ENCODE results near the gene TRPM2. TPM values are rescaled to one million over a fixed set of nuclear protein-coding genes. Genes with fewer than 3 reads are reported as not detected.

TRPM2 gene
- total and polyA plus RNA-seq, 10 of the 15 experiments (the other 5 are each of a cell fraction or from before 2014, with no cell fraction given): 0.03 to 9.1 (median 2.6) TPM

DNA sequence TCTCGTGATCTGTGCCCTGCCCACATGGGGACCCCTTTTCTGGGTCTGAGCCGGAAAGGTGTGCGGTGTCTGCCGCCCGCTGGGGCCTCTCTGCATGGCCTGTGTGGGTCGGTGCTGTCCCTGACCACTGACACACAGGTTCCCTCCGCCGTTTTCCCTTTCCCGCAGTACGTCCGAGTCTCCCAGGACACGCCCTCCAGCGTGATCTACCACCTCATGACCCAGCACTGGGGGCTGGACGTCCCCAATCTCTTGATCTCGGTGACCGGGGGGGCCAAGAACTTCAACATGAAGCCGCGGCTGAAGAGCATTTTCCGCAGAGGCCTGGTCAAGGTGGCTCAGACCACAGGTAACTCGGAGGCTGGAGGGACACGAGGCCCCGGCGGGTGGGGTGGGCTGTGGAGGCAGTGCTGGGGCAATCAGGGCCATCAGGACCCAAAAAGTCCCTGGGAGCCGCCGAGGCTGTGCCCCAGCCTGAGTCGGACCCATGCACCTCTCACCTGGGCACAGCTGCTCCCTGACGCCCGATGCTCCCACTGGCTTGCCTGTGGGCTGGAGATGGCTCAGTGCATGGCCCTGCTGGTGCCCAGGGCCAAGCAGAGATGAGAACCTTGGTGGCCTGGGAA, 13.3 kb downstream of the TRPM2 start (continued):
- no peak for TF ChIP-seq ETV6 (conservative IDR thresholded peaks at IDR 0.05 in 1 of 2, IDR thresholded peaks at IDR 0.05 in 1 of 2; ENCODE audit: borderline replicate concordance in 1 of 2, low read depth in 1 of 2)
- no peak for TF ChIP-seq ZNF217 (IDR thresholded peaks at IDR 0.05)
- TF ChIP-seq, protein P1, sequence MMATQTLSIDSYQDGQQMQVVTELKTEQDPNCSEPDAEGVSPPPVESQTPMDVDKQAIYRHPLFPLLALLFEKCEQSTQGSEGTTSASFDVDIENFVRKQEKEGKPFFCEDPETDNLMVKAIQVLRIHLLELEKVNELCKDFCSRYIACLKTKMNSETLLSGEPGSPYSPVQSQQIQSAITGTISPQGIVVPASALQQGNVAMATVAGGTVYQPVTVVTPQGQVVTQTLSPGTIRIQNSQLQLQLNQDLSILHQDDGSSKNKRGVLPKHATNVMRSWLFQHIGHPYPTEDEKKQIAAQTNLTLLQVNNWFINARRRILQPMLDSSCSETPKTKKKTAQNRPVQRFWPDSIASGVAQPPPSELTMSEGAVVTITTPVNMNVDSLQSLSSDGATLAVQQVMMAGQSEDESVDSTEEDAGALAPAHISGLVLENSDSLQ (IDR thresholded peaks at IDR 0.05): no peak
- TF ChIP-seq SMC3 (IDR thresholded peaks at IDR 0.05; ENCODE audit: borderline replicate concordance, low read length): no peak
- TF ChIP-seq SRF (IDR thresholded peaks at IDR 0.05; ENCODE audit: low read depth in 2 of 2, low read length in 2 of 2): no peak
- TF ChIP-seq POU2F2 (IDR thresholded peaks at IDR 0.05; ENCODE audit: borderline replicate concordance, low read depth, low read length): no peak

DNA sequence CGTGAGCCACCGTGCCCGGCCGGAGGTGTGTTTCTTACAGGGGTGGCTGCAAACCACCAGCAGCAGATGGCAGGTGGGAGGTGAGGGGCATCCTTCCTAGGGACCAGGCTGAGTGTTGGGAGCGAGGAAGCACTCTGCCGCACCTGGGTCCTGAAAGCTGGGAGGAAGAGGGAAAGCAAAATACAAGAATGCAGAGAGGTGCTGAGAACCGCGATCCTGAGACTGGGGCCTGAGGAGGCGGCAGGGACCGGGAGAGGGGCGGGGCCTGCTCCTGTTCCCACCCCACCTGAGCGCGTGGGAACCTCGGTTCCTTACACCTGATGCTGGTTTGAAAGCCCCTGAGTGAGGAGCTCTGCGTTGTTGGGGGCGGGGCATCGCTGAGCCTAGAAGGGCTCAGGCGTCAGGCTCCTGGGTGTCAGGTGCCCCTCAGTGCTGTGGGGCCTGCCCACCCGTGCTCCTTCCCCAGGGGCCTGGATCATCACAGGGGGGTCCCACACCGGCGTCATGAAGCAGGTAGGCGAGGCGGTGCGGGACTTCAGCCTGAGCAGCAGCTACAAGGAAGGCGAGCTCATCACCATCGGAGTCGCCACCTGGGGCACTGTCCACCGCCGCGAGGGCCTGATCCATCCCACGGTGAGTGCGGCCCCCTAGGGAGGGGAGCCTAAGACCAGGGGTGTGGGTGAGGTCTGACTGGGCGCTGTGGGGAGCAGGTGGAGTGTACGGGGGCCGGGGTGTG, 15.5 kb downstream of the TRPM2 start:
- Histone ChIP-seq H2AFZ (ENCODE audit: control insufficient read depth, low read depth, low read length) (no peak overlapping the region), H3K27me3 (replicated peaks in 1 of 2; ENCODE audit: control insufficient read depth in 2 of 2, insufficient read depth in 2 of 2, low read length in 1 of 2) (no peaks in the 10 kb centered on the region), H3K4me3 (no peak overlapping the region), H3K9me3 (replicated peaks; ENCODE audit: control insufficient read depth, insufficient read depth, low read length) (no peaks in the 10 kb centered on the region; the same call in 2 of the 3 replicates), H3K4me1 (ENCODE audit: control insufficient read depth, insufficient read depth, low read length) (no peaks in the 10 kb centered on the region), H3K79me2 (ENCODE audit: control insufficient read depth, insufficient read depth, low read length) (no peaks in the 10 kb centered on the region), H3K36me3 (ENCODE audit: control insufficient read depth in 2 of 2, insufficient read depth in 2 of 2, low read length in 1 of 2) (no peaks in the 10 kb centered on the region), H3K27ac (ENCODE audit: control insufficient read depth, insufficient read depth) (no peak overlapping the region), H4K20me1 (ENCODE audit: control insufficient read depth, insufficient read depth) (no peaks in the 10 kb centered on the region), H3K9ac (ENCODE audit: control insufficient read depth, insufficient read depth, low read length) (no peak overlapping the region), H3K4me2 (ENCODE audit: control insufficient read depth, insufficient read depth) (no peak overlapping the region)
- 97% methylated on average over 28 of the region's 35 CpGs for WGBS (ENCODE audit: insufficient coverage, insufficient replicate concordance, low lambda C conversion rate, missing lambda C conversion rate)
- intact Hi-C loops (cut with micrococcal nuclease; ENCODE audit: unreplicated experiment) (no loop called here), in situ Hi-C loops (cut with MboI) (no loop called here)
- DNase-seq (ENCODE audit: low read depth, low spot score): no peak
- ATAC-seq: no peak
- FAIRE-seq: no peak
- ChIA-PET POLR2A (no interaction called here), CTCF (no interaction called here), SMC1A (ENCODE audit: uncharacterized antibody, unreplicated experiment) (no interaction called here), RAD21 (ENCODE audit: unreplicated experiment) (no interaction called here)
- TF ChIP-seq SUPT20H (IDR thresholded peaks at IDR 0.05; ENCODE audit: borderline replicate concordance, control insufficient read depth, low read depth, low read length) (no peak), SMAD1 (IDR thresholded peaks at IDR 0.05; ENCODE audit: low read depth, partially characterized antibody) (no peak), ZNF24 (IDR thresholded peaks at IDR 0.05) (no peak), ZNF207 (IDR thresholded peaks at IDR 0.05; ENCODE audit: borderline replicate concordance) (no peak), GABPA (IDR thresholded peaks at IDR 0.05; ENCODE audit: low read depth) (no peak), HDGF (IDR thresholded peaks at IDR 0.05) (no peak), RELA (IDR thresholded peaks at IDR 0.05; ENCODE audit: borderline replicate concordance, partially characterized antibody) (no peak), NR2C1 (IDR thresholded peaks at IDR 0.05) (no peak)
- BruUV-seq (replicated peaks): no TSS peak
